SK-N-SH treated with all-trans-retinoic acid at 6 μM for 48 hours (cell line): ENCODE results near the gene GDF7.

Experiments
- ATAC-seq: fragments of 200-7000 bp; cut with Tn5 transposase; 3 replicates; pipeline ENCODE4 v1.9.1; 2020; ENCODE audit warnings: mild to moderate bottlenecking, moderate library complexity
- ARNTL ChIP-seq: fragments of 450-650 bp; formaldehyde crosslinking; IDR thresholded peaks from 2 replicates; pipeline ENCODE4 v1.5.0; 2020; ENCODE audit warnings: low read depth, mild to moderate bottlenecking, moderate library complexity, borderline replicate concordance
- BACH2 ChIP-seq: fragments of 250-450 bp; sonication (Bioruptor Pico); IDR thresholded peaks from 2 replicates; pipeline ENCODE4 v1.9.0; 2021; ENCODE audit warnings: mild to moderate bottlenecking, borderline replicate concordance
- CREB5 ChIP-seq: fragments of 250-450 bp; sonication (Bioruptor Pico); IDR thresholded peaks from 2 replicates; pipeline ENCODE4 v1.5.1; 2020; ENCODE audit warnings: low read depth, mild to moderate bottlenecking, moderate library complexity
- CSDC2 ChIP-seq: fragments of 250-450 bp; sonication (Bioruptor Pico); IDR thresholded peaks from 2 replicates; pipeline ENCODE4 v1.5.0; 2020; ENCODE audit warnings: mild to moderate bottlenecking, moderate library complexity
- CSRNP3 ChIP-seq: fragments of 250-450 bp; sonication (Bioruptor Pico); IDR thresholded peaks from 2 replicates; pipeline ENCODE4 v1.5.1; 2021; ENCODE audit warnings: mild to moderate bottlenecking, moderate library complexity
- ESRRG ChIP-seq: fragments of 250-450 bp; sonication (Bioruptor Pico); IDR thresholded peaks from 2 replicates; pipeline ENCODE4 v1.6.1; 2021; ENCODE audit warnings: mild to moderate bottlenecking
- GLIS3 ChIP-seq: fragments of 250-450 bp; sonication (Bioruptor Pico); IDR thresholded peaks from 2 replicates; pipeline ENCODE4 v1.5.0; 2020; ENCODE audit warnings: mild to moderate bottlenecking, moderate library complexity
- ISL1 ChIP-seq: fragments of 250-450 bp; sonication (Bioruptor Pico); IDR thresholded peaks from 2 replicates; pipeline ENCODE4 v2.1.2; 2022; ENCODE audit warnings: mild to moderate bottlenecking, moderate library complexity
- OSR1 ChIP-seq: fragments of 250-450 bp; sonication (Bioruptor Pico); IDR thresholded peaks from 2 replicates; pipeline ENCODE4 v1.8.0; 2022; ENCODE audit warnings: moderate library complexity, mild to moderate bottlenecking, inconsistent platforms
- PATZ1 ChIP-seq: fragments of 250-450 bp; sonication (Bioruptor Pico); IDR thresholded peaks from 2 replicates; pipeline ENCODE4 v1.8.0; 2020; ENCODE audit warnings: mild to moderate bottlenecking, moderate library complexity, borderline replicate concordance
- POU6F1 ChIP-seq: fragments of 250-450 bp; sonication (Bioruptor Pico); IDR thresholded peaks from 2 replicates; pipeline ENCODE4 v1.8.0; 2021; ENCODE audit warnings: low read depth, mild to moderate bottlenecking, moderate library complexity, borderline replicate concordance
- RARB ChIP-seq: fragments of 250-450 bp; sonication (Bioruptor Pico); IDR thresholded peaks from 2 replicates; pipeline ENCODE4 v1.8.0; 2021; ENCODE audit warnings: mild to moderate bottlenecking, moderate library complexity
- SNAI2 ChIP-seq: fragments of 250-450 bp; sonication (Bioruptor Pico); IDR thresholded peaks from 2 replicates; pipeline ENCODE4 v1.5.0; 2020; ENCODE audit warnings: mild to moderate bottlenecking, moderate library complexity
- TCF4 ChIP-seq: fragments of 250-450 bp; sonication (Bioruptor Pico); IDR thresholded peaks from 2 replicates; pipeline ENCODE4 v1.8.0; 2021; ENCODE audit warnings: mild to moderate bottlenecking, moderate library complexity, borderline replicate concordance
- TOX ChIP-seq: fragments of 250-450 bp; sonication (Bioruptor Pico); IDR thresholded peaks from 2 replicates; pipeline ENCODE4 v1.8.0; 2021; ENCODE audit warnings: mild to moderate bottlenecking, moderate library complexity, borderline replicate concordance
- TSHZ2 ChIP-seq: fragments of 250-450 bp; sonication (Bioruptor Pico); IDR thresholded peaks from 2 replicates; pipeline ENCODE4 v1.5.0; 2020; ENCODE audit warnings: mild to moderate bottlenecking, moderate library complexity
- ZFP3 ChIP-seq: fragments of 250-450 bp; sonication (Bioruptor Pico); IDR thresholded peaks from 2 replicates; pipeline ENCODE4 v1.5.0; 2020; ENCODE audit warnings: mild to moderate bottlenecking, moderate library complexity
- ZFP30 ChIP-seq: fragments of 450-650 bp; formaldehyde crosslinking; IDR thresholded peaks from 2 replicates; pipeline ENCODE4 v1.5.0; 2022; ENCODE audit warnings: mild to moderate bottlenecking, moderate library complexity
- ZNF565 ChIP-seq: fragments of 450-650 bp; formaldehyde crosslinking; conservative IDR thresholded peaks from 2 replicates; pipeline ENCODE4 v1.5.0; 2020; ENCODE audit warnings: low read depth, mild to moderate bottlenecking, moderate library complexity
- ZNF70 ChIP-seq: fragments of 450-650 bp; formaldehyde crosslinking; IDR thresholded peaks from 2 replicates; pipeline ENCODE4 v1.5.0; 2020; ENCODE audit warnings: mild to moderate bottlenecking, moderate library complexity
- ZNF8 ChIP-seq: fragments of 450-650 bp; formaldehyde crosslinking; IDR thresholded peaks from 2 replicates; pipeline ENCODE4 v1.5.0; 2020; ENCODE audit warnings: mild to moderate bottlenecking, moderate library complexity

Gene GDF7

GRCh38 chr2:20649576-20649975, 17.4 kb upstream of the GDF7 start:
- no peak for ATAC-seq
- TF ChIP-seq ESRRG (CRISPR knock-in tag), result no peak
- no peak for TF ChIP-seq TCF4 (CRISPR knock-in tag)
- no peak for TF ChIP-seq ARNTL (CRISPR knock-in tag)
- TF ChIP-seq ZFP30 (CRISPR knock-in tag), result no peak
- TF ChIP-seq, all 23 proteins: peak for 0

- TF ChIP-seq CREB5 (no peak), POU6F1 (no peak), ZFP3 (CRISPR knock-in tag) (no peak), ZNF8 (CRISPR knock-in tag) (no peak), OSR1 (no peak), ISL1 (CRISPR knock-in tag) (no peak), ESRRG (CRISPR knock-in tag) (no peak), TCF4 (CRISPR knock-in tag) (no peak), TOX (CRISPR knock-in tag) (no peak), ZFP30 (CRISPR knock-in tag) (no peak), PATZ1 (CRISPR knock-in tag) (no peak), SNAI2 (CRISPR knock-in tag) (no peak), TSHZ2 (no peak), CSDC2 (no peak), ARNTL (CRISPR knock-in tag) (no peak), GLIS3 (no peak), ZNF565 (no peak), CSRNP3 (CRISPR knock-in tag) (no peak)
- ATAC-seq, result no peak
Measured at GRCh38 chr2:20649976-20650375, 17.0 kb upstream of the GDF7 start.

GRCh38 chr2:20650393-20650876, 16.5 kb upstream of the GDF7 start:
- TF ChIP-seq ZFP3 (CRISPR knock-in tag) (no peak), CSRNP3 (CRISPR knock-in tag) (no peak), ZNF565 (no peak), TSHZ2 (no peak), ISL1 (CRISPR knock-in tag) (no peak), TCF4 (CRISPR knock-in tag) (no peak), BACH2 (CRISPR knock-in tag) (no peak), PATZ1 (CRISPR knock-in tag) (no peak), CSDC2 (no peak), ESRRG (CRISPR knock-in tag) (no peak), OSR1 (no peak), TOX (CRISPR knock-in tag) (no peak), ARNTL (CRISPR knock-in tag) (no peak), SNAI2 (CRISPR knock-in tag) (no peak), ZNF8 (CRISPR knock-in tag) (no peak), RARB (CRISPR knock-in tag) (no peak), ZNF70 (CRISPR knock-in tag) (no peak)
- TF ChIP-seq, all 23 proteins: peak for 0
- peak; percentile 50 for ATAC-seq
